GM23338 (cell line): ENCODE data around the gene CHST15. TPM values are rescaled to one million over a fixed set of nuclear protein-coding genes. Genes with fewer than 3 reads are reported as not detected.

Source experiments
- ATAC-seq: fragments of 200-7000 bp; cut with Tn5 transposase; 3 replicates; pipeline ENCODE4 v1.9.1; 2020
- DNase-seq: peaks from one replicate; pipeline ENCODE4 v3.0.0-alpha.2; 2015; ENCODE audit warnings: low spot score
- H2AFZ ChIP-seq: fragments of 200-600 bp; sonication (generic); 2 replicates; pipeline ENCODE4 v1.8.0; 2016; ENCODE audit warnings: antibody characterized with exemption, mild to moderate bottlenecking, moderate library complexity
- H3F3A ChIP-seq: fragments of 200-600 bp; sonication (generic); replicated peaks from 2 replicates; pipeline ENCODE4 v1.8.0; 2017; ENCODE audit warnings: antibody characterized with exemption, mixed run types, low read depth
- H3K27ac ChIP-seq: fragments of 200-600 bp; sonication (generic); 2 replicates; pipeline ENCODE4 v1.6.1; 2016; ENCODE audit warnings: low read depth
- H3K27me3 ChIP-seq: fragments of 200-600 bp; sonication (generic); 2 replicates; pipeline ENCODE4 v1.8.0; 2016; ENCODE audit warnings: mild to moderate bottlenecking, mixed run types, moderate library complexity; ENCODE audit not compliant: insufficient read depth
- H3K36me3 ChIP-seq: fragments of 200-600 bp; sonication (generic); 2 replicates; pipeline ENCODE4 v1.8.0; 2016; ENCODE audit warnings: mild to moderate bottlenecking; ENCODE audit not compliant: insufficient read depth
- H3K4me1 ChIP-seq: fragments of 200-600 bp; sonication (generic); 2 replicates; pipeline ENCODE4 v1.8.0; 2016; ENCODE audit warnings: mild to moderate bottlenecking, moderate library complexity; ENCODE audit not compliant: insufficient read depth
- H3K4me2 ChIP-seq: fragments of 200-600 bp; sonication (generic); 2 replicates; pipeline ENCODE4 v1.7.1; 2017; ENCODE audit warnings: mixed run types
- H3K4me3 ChIP-seq: fragments of 200-600 bp; sonication (generic); 2 replicates; pipeline ENCODE4 v1.6.1; 2016; ENCODE audit warnings: mixed run types
- H3K79me2 ChIP-seq: fragments of 200-600 bp; sonication (generic); replicated peaks from 2 replicates; pipeline ENCODE4 v1.8.0; 2017; ENCODE audit warnings: mild to moderate bottlenecking; ENCODE audit not compliant: insufficient read depth
- H3K9me2 ChIP-seq: fragments of 200-600 bp; sonication (generic); 2 replicates; pipeline ENCODE4 v1.8.0; 2017; ENCODE audit not compliant: insufficient read depth
- H4K20me1 ChIP-seq: fragments of 200-600 bp; sonication (generic); replicated peaks from 2 replicates; pipeline ENCODE4 v1.8.0; 2017; ENCODE audit warnings: mild to moderate bottlenecking; ENCODE audit not compliant: insufficient read depth
- H3K27ac Mint-ChIP-seq: 2 replicates; pipeline ENCODE4 v1.8.0; 2020; ENCODE audit warnings: inconsistent platforms, mild to moderate bottlenecking, moderate library complexity, mixed read lengths
- H3K27me3 Mint-ChIP-seq: 3 replicates; pipeline ENCODE4 v1.8.0; 2022; ENCODE audit warnings: low read depth, mild to moderate bottlenecking, moderate library complexity, mixed read lengths, inconsistent platforms; ENCODE audit not compliant: insufficient read depth, poor library complexity
- H3K36me3 Mint-ChIP-seq: 3 replicates; pipeline ENCODE4 v1.8.0; 2021; ENCODE audit warnings: low read depth, mild to moderate bottlenecking, inconsistent platforms, moderate library complexity, mixed read lengths
- H3K4me1 Mint-ChIP-seq: 3 replicates; pipeline ENCODE4 v1.8.0; 2020; ENCODE audit warnings: mild to moderate bottlenecking, inconsistent platforms, mixed read lengths
- H3K4me3 Mint-ChIP-seq: 3 replicates; pipeline ENCODE4 v1.8.0; 2021; ENCODE audit warnings: moderate library complexity, mild to moderate bottlenecking, inconsistent platforms, mixed read lengths
- H3K9me3 Mint-ChIP-seq: 3 replicates; pipeline ENCODE4 v1.8.0; 2020; ENCODE audit warnings: moderate library complexity, mild to moderate bottlenecking, inconsistent platforms, mixed read lengths
- CREB1 ChIP-seq: fragments of 250-450 bp; sonication (Bioruptor Pico); IDR thresholded peaks from 2 replicates; pipeline ENCODE4 v1.5.0; 2020; ENCODE audit warnings: low read depth, mild to moderate bottlenecking, moderate library complexity
- ETS1 ChIP-seq: IDR thresholded peaks from 2 replicates; pipeline ENCODE4 v1.6.1; 2016; ENCODE audit warnings: antibody characterized with exemption
- EZH2 ChIP-seq: fragments of 200-600 bp; sonication (generic); IDR thresholded peaks from one replicate; pipeline ENCODE4 v1.8.0; 2017; ENCODE audit warnings: antibody characterized with exemption, mild to moderate bottlenecking, low read depth; ENCODE audit not compliant: unreplicated experiment
- EZH2phosphoT487 ChIP-seq: fragments of 200-600 bp; sonication (generic); IDR thresholded peaks from one replicate; pipeline ENCODE4 v1.8.1; 2018; ENCODE audit warnings: antibody characterized with exemption; ENCODE audit not compliant: unreplicated experiment
- JUNB ChIP-seq: IDR thresholded peaks from one replicate; pipeline ENCODE4 v1.6.1; 2016; ENCODE audit warnings: antibody characterized with exemption; ENCODE audit not compliant: unreplicated experiment
- NANOG ChIP-seq: IDR thresholded peaks from 2 replicates; pipeline ENCODE4 v1.6.1; 2016; ENCODE audit warnings: antibody characterized with exemption, borderline replicate concordance
- REST ChIP-seq: IDR thresholded peaks from one replicate; pipeline ENCODE4 v1.6.1; 2018; ENCODE audit warnings: antibody characterized with exemption; ENCODE audit not compliant: unreplicated experiment
- ZNF114 ChIP-seq: fragments of 250-450 bp; sonication (Bioruptor Pico); IDR thresholded peaks from 2 replicates; pipeline ENCODE4 v1.5.0; 2020; ENCODE audit warnings: mild to moderate bottlenecking, moderate library complexity
- polyA plus RNA-seq: library from polyadenylated mRNA; unstranded; fragments of >200 nt; fragmentation: Nextera tagmentation; extraction: Ambion mirVana; gene quantifications from 2 replicates; pipeline ENCODE4 v1.2.1, GENCODE V29; 2016
- total RNA-seq: library from RNA; depleted of rRNA; stranded (reverse); fragments of >200 nt; shearing (Covaris generic); gene quantifications from 2 replicates; pipeline ENCODE4 v1.2.3, GENCODE V29; 2014

The CHST15 gene
- total and polyA plus RNA-seq, 2 experiments from 2014 or later: 2.6 to 11.2 TPM

- no peak overlapping the region for H3K4me3 Mint-ChIP-seq
- peaks cover 11% of the 10 kb centered on the region for H3K27me3 Mint-ChIP-seq
- H3K27ac Mint-ChIP-seq: no peak overlapping the region
- no peaks in the 10 kb centered on the region for H4K20me1 ChIP-seq
- H3K27ac ChIP-seq: no peak overlapping the region
- H3K4me2 ChIP-seq: no peak overlapping the region
- no peaks in the 10 kb centered on the region for H3K36me3 Mint-ChIP-seq
- H3K36me3 ChIP-seq: no peaks in the 10 kb centered on the region
- no peaks in the 10 kb centered on the region for H3K27me3 ChIP-seq
- ATAC-seq: no peak
- H3K79me2 ChIP-seq: no peaks in the 10 kb centered on the region
- H3K9me2 ChIP-seq: no peaks in the 10 kb centered on the region
- H2AFZ ChIP-seq: no peak overlapping the region
- peaks cover 30% of the 10 kb centered on the region for H3K4me1 ChIP-seq
- H3K4me3 ChIP-seq: no peak overlapping the region
- H3F3A ChIP-seq: no peaks in the 10 kb centered on the region
- no peak for DNase-seq
- TF ChIP-seq JUNB: no peak
- peaks cover 48% of the 10 kb centered on the region for H3K4me1 Mint-ChIP-seq
- H3K9me3 Mint-ChIP-seq: no peaks in the 10 kb centered on the region; the same call in 2 of the 3 replicates
Measured at GRCh38 chr10:124030492-124031110, 62.8 kb downstream of the CHST15 start.

- DNase-seq (no peak), ATAC-seq (no peak)
- Histone ChIP-seq H3F3A (no peaks in the 10 kb centered on the region), H4K20me1 (no peaks in the 10 kb centered on the region), H3K79me2 (no peaks in the 10 kb centered on the region), H3K27me3 (no peaks in the 10 kb centered on the region), H3K27ac (no peak overlapping the region), H3K4me3 (no peak overlapping the region), H3K9me2 (no peaks in the 10 kb centered on the region), H3K36me3 (no peaks in the 10 kb centered on the region), H3K4me1 (peaks cover 30% of the 10 kb centered on the region), H2AFZ (no peak overlapping the region), H3K4me2 (no peak overlapping the region)
- no peaks in the 10 kb centered on the region for H3K9me3 Mint-ChIP-seq
- peaks cover 9% of the 10 kb centered on the region for H3K27me3 Mint-ChIP-seq
- H3K4me3 Mint-ChIP-seq: no peak overlapping the region
- no peak overlapping the region for H3K27ac Mint-ChIP-seq
- H3K4me1 Mint-ChIP-seq: peaks cover 50% of the 10 kb centered on the region
- no peaks in the 10 kb centered on the region for H3K36me3 Mint-ChIP-seq
- TF ChIP-seq CREB1 (CRISPR knock-in tag) (no peak), EZH2phosphoT487 (no peak), ZNF114 (CRISPR knock-in tag) (no peak)
Measured at GRCh38 chr10:124030061-124030460, 63.3 kb downstream of the CHST15 start.

- H3K4me2 ChIP-seq: no peak overlapping the region
- ATAC-seq (no peak), DNase-seq (no peak)
- no peaks in the 10 kb centered on the region for H3F3A ChIP-seq
- H3K4me1 Mint-ChIP-seq: peaks cover 50% of the 10 kb centered on the region
- no peaks in the 10 kb centered on the region for H3K9me2 ChIP-seq
- no peak overlapping the region for H3K27ac ChIP-seq
- no peaks in the 10 kb centered on the region for H3K36me3 ChIP-seq
- H3K27ac Mint-ChIP-seq: no peak overlapping the region
- no peaks in the 10 kb centered on the region for H3K36me3 Mint-ChIP-seq
- peaks cover 30% of the 10 kb centered on the region for H3K4me1 ChIP-seq
- H3K4me3 Mint-ChIP-seq: no peak overlapping the region
- H3K27me3 ChIP-seq: no peaks in the 10 kb centered on the region
- H3K79me2 ChIP-seq: no peaks in the 10 kb centered on the region
- H3K27me3 Mint-ChIP-seq: peaks cover 9% of the 10 kb centered on the region
- H2AFZ ChIP-seq: no peak overlapping the region
- H3K4me3 ChIP-seq: no peak overlapping the region
- H4K20me1 ChIP-seq: no peaks in the 10 kb centered on the region
- no peaks in the 10 kb centered on the region for H3K9me3 Mint-ChIP-seq
- TF ChIP-seq NANOG: no peak
- no peak for TF ChIP-seq EZH2
- no peak for TF ChIP-seq ETS1
- TF ChIP-seq JUNB: no peak
- no peak for TF ChIP-seq ZNF114 (CRISPR knock-in tag)
- no peak for TF ChIP-seq REST
- no peak for TF ChIP-seq CREB1 (CRISPR knock-in tag)
Measured at GRCh38 chr10:124029559-124029958, 63.8 kb downstream of the CHST15 start.
